Small intestine (tissue), 7 donors: Measurements from ENCODE around the gene CHST13. TPM values are rescaled to one million over a fixed set of nuclear protein-coding genes. Genes with fewer than 3 reads are reported as not detected.
"Not testable (repeated sequence)": the region's sequence is repeated elsewhere in the genome, so short reads cannot be mapped to it uniquely, and the experiment has no call there.

Source experiments
- DNase-seq, 2 donors: peaks; one replicate each; pipeline versions ENCODE4 v3.0.0 to v3.0.0-alpha.2; 2013
- FAIRE-seq: peaks from 2 replicates; lab custom pipeline; 2012; peaks lifted over from hg19 to GRCh38; lab: Jason Lieb, UNC
- H3K27ac ChIP-seq, 3 donors: one replicate each; pipeline ENCODE4 v1.5.1; 2013; ENCODE audit warnings: low read length in 2 of 3, mild to moderate bottlenecking in 2 of 3, control low read depth in 1 of 3, inconsistent platforms in 1 of 3, low read depth in 1 of 3, moderate library complexity in 1 of 3
- H3K27me3 ChIP-seq, 3 donors: one replicate each; pipeline ENCODE4 v1.6.1; 2013; ENCODE audit warnings: low read length in 3 of 3, inconsistent platforms in 1 of 3; ENCODE audit not compliant: control insufficient read depth in 3 of 3, insufficient read depth in 3 of 3
- H3K36me3 ChIP-seq, 3 donors: one replicate each; pipeline ENCODE4 v1.6.1; 2013; ENCODE audit warnings: low read length in 3 of 3, inconsistent platforms in 1 of 3, low read depth in 1 of 3, mild to moderate bottlenecking in 1 of 3, moderate library complexity in 1 of 3; ENCODE audit not compliant: control insufficient read depth in 3 of 3, insufficient read depth in 2 of 3
- H3K4me1 ChIP-seq, 3 donors: one replicate each; pipeline ENCODE4 v1.6.1; 2013; ENCODE audit warnings: low read length in 2 of 3, inconsistent platforms in 1 of 3, low read depth in 1 of 3, mild to moderate bottlenecking in 1 of 3, moderate library complexity in 1 of 3; ENCODE audit not compliant: control insufficient read depth in 3 of 3, insufficient read depth in 2 of 3
- H3K4me3 ChIP-seq, 3 donors: one replicate each; pipeline ENCODE4 v1.5.1; 2013; ENCODE audit warnings: low read length in 3 of 3, control low read depth in 1 of 3, inconsistent platforms in 1 of 3, low read depth in 1 of 3, mild to moderate bottlenecking in 1 of 3, moderate library complexity in 1 of 3
- H3K9me3 ChIP-seq, 2 donors: one replicate each; pipeline ENCODE4 v1.6.1; 2013; ENCODE audit warnings: low read depth in 1 of 2, low read length in 1 of 2; ENCODE audit not compliant: control insufficient read depth in 2 of 2, insufficient read depth in 1 of 2
- WGBS, 3 donors: extraction: QIAGEN DNeasy Blood & Tissue Kit; methylation state at CpG; one replicate each; pipeline ENCODE4 v1.1.7; 2013; 5-methylcytosine and 5-hydroxymethylcytosine counted together
- polyA plus RNA-seq, 4 donors: library from polyadenylated mRNA; stranded (reverse) in 3 of 4; unstranded in 1 of 4; fragments of 200-250 nt in 3 of 4; fragments of 120-200 nt in 1 of 4; gene quantifications; one replicate each; pipeline versions ENCODE4 v1.2.1 to v1.2.3, GENCODE V29; 2013
- donor health status: healthy with polysubstance abuse.
- donor health status: control.
- donor health status: control.
- donor health status: Bipolar disorder and iron deficiency.
- donor health status: healthy.

Gene CHST13
- polyA plus RNA-seq, 4 donors, result 0.21 to 95.9 (median 1.4) TPM

DNA sequence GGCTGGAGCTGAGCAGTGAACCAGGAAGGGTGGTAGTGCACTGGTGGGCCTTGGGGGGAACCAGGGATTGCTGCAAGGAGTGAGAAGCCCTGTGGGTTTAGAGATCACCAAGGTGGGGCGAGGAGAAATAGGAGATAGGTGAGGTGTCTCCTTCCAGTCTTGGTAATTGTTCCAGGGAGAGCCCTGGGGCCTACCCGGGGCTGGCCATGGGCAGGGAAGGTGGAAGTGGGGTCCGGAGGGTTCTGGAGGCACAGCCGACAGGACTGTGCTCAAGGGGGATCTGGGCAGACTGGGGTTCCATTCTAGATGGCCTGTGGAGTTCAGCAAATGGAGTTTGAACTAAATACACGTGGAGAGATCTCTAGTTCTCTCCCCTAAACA lies 4.5 kb downstream of the CHST13 start:
- Histone ChIP-seq H3K4me3 (no peak overlapping the region), H3K27me3 (peaks cover 0 to 6% (median 4%) of the 10 kb centered on the region in 3 donors), H3K4me1 (peaks cover 0 to 60% (median 0%) of the 10 kb centered on the region in 3 donors), H3K36me3 (peaks cover 0 to 43% (median 0%) of the 10 kb centered on the region in 3 donors), H3K9me3 (no peaks in the 10 kb centered on the region), H3K27ac (peak overlapping the region in 1 of 3 donors; percentile 97)
- WGBS, 3 donors, result 65 to 78% (median 70%) methylated on average over 5 of the region's 5 CpGs
- FAIRE-seq (no peak), DNase-seq (no peak)

- peak overlapping the region in 1 of 3 donors; percentile 97 for H3K27ac ChIP-seq
- peak; percentile 32 to 93 for DNase-seq
- peaks cover 0 to 57% (median 0%) of the 10 kb centered on the region in 3 donors for H3K4me1 ChIP-seq
- 48 to 64% (median 54%) methylated on average over 14 of the region's 14 CpGs for WGBS, 3 donors
- peaks cover 0 to 43% (median 0%) of the 10 kb centered on the region in 3 donors for H3K36me3 ChIP-seq
- H3K27me3 ChIP-seq, result peaks cover 0 to 4% (median under 1%) of the 10 kb centered on the region in 3 donors
- no peaks in the 10 kb centered on the region for H3K9me3 ChIP-seq
- no peak overlapping the region for H3K4me3 ChIP-seq
- FAIRE-seq, result no peak
Observed at GRCh38 chr3:126528800-126529541, 5.0 kb downstream of the CHST13 start.

DNA sequence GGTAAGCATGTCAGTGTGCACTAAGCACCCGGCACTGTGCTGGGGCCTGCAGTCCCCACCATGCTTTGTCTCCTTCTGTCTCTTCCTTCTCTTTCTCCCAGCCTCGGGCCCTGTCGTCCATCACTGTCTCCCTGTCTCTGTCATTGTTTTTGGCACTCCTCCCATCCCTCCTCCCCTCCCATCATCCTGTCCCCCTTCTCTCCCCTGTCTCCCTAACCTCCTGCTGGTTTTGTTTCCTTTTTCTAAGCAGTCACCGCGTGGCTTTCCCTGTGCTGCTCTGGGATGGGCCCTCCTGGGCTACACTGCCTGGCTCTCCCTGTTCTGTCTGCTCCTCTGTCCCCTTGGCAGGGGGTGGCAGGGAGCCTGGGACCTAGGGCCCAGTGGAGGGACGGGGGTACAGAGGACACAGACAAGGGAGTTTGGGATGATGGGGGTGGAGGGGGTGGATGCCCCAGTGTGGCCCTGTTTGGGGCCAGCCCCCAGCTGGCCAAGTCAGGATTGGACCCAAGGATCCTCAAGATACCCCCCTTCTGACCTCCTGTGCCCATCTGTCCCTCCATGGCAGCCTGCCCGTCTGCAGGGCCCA lies 5.7 kb downstream of the CHST13 start:
- H3K4me1 ChIP-seq, result peaks cover 0 to 57% (median 0%) of the 10 kb centered on the region in 3 donors
- H3K27me3 ChIP-seq, result peaks cover 0 to under 1% (median 0%) of the 10 kb centered on the region in 3 donors
- DNase-seq, result no peak
- 61 to 77% (median 67%) methylated on average over 7 of the region's 7 CpGs for WGBS, 3 donors
- H3K4me3 ChIP-seq, result no peak overlapping the region
- peaks cover 0 to 43% (median 0%) of the 10 kb centered on the region in 3 donors for H3K36me3 ChIP-seq
- peak overlapping the region in 1 of 3 donors; percentile 97 for H3K27ac ChIP-seq
- H3K9me3 ChIP-seq, result no peaks in the 10 kb centered on the region
- FAIRE-seq, result no peak

GRCh38 chr3:126530171-126531050 lies 6.5 kb downstream of the CHST13 start:
- H3K27ac ChIP-seq, result peak overlapping the region in 1 of 3 donors; percentile 97
- 71 to 83% (median 82%) methylated on average over 17 to 18 of the region's 18 CpGs for WGBS, 3 donors
- FAIRE-seq (no peak), DNase-seq (peak in 1 of 2 donors; percentile 40)
- no peak overlapping the region for H3K4me3 ChIP-seq
- H3K27me3 ChIP-seq, result peaks cover 0 to 4% (median 0%) of the 10 kb centered on the region in 3 donors
- H3K9me3 ChIP-seq, result no peaks in the 10 kb centered on the region
- peaks cover 0 to 54% (median 0%) of the 10 kb centered on the region in 3 donors for H3K4me1 ChIP-seq
- H3K36me3 ChIP-seq, result peaks cover 0 to 50% (median 0%) of the 10 kb centered on the region in 3 donors

GRCh38 chr3:126531051-126531330 lies 7.0 kb downstream of the CHST13 start:
- Histone ChIP-seq H3K4me3 (no peak overlapping the region), H3K4me1 (peaks cover 0 to 48% (median 0%) of the 10 kb centered on the region in 3 donors), H3K27me3 (peaks cover 0 to 4% (median 0%) of the 10 kb centered on the region in 3 donors), H3K27ac (peak overlapping the region in 1 of 3 donors; percentile 97), H3K36me3 (peaks cover 0 to 51% (median 0%) of the 10 kb centered on the region in 3 donors), H3K9me3 (no peaks in the 10 kb centered on the region)
- 84 to 92% (median 89%) methylated on average over 6 of the region's 6 CpGs for WGBS, 3 donors
- DNase-seq (no peak), FAIRE-seq (no peak)

DNA sequence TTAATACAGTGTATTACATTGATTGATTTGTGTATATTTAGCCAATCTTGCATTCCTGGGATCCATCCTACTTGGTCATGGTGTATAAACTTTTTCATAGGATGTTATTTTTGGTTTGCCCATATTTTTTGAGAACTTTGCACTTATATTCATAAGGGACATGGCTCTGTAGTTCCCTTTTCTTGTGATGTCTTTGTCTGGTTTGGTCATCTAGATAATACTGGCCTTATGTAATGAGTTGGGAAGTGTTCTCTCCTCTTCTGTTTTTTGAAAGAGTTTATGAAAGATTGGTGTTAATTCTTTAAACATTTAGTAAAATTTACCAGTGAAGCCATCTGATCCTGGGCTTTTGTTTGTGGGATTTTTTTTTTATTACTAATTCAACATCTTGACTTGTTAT lies 9.6 kb downstream of the CHST13 start:
- FAIRE-seq, result no peak
- H3K4me1 ChIP-seq, result peaks cover 0 to 24% (median 0%) of the 10 kb centered on the region in 3 donors

DNA sequence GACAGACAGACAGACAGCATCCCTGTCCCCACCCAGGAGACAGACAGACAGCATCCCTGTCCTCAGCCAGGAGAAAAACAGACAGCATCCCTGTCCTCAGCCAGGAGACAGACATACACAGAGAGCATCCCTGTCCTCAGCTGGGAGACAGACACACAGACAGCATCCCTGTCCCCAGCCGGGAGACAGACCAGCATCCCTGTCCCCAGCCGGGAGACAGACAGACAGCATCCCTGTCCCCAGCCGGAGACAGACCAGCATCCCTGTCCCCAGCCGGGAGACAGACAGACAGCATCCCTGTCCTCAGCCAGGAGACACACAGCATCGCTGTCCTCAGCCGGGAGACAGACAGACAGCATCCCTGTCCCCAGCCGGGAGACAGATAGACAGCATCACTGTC lies 10.8 kb downstream of the CHST13 start:
- H3K27me3 ChIP-seq, H3K27ac ChIP-seq, H3K9me3 ChIP-seq, FAIRE-seq, DNase-seq, H3K4me3 ChIP-seq: not testable (repeated sequence)
- Histone ChIP-seq H3K36me3 (peaks cover 0 to 57% (median 0%) of the 10 kb centered on the region in 3 donors), H3K4me1 (peaks cover 0 to 13% (median 0%) of the 10 kb centered on the region in 3 donors)
- WGBS, 3 donors, result 81 to 89% (median 88%) methylated on average over 7 of the region's 7 CpGs

More for the DNA sequence above, 9.6 kb downstream of the CHST13 start:
- Histone ChIP-seq H3K36me3 (peaks cover 0 to 57% (median 0%) of the 10 kb centered on the region in 3 donors), H3K27ac (no peak overlapping the region), H3K4me3 (no peak overlapping the region), H3K9me3 (no peaks in the 10 kb centered on the region), H3K27me3 (peaks cover 0 to 4% (median 0%) of the 10 kb centered on the region in 3 donors)
- DNase-seq, result no peak

GRCh38 chr3:126535636-126536035 lies 11.7 kb downstream of the CHST13 start:
- Histone ChIP-seq H3K27me3 (peaks cover 0 to 4% (median 0%) of the 10 kb centered on the region in 3 donors), H3K36me3 (peaks cover 0 to 57% (median 0%) of the 10 kb centered on the region in 3 donors), H3K27ac (no peak overlapping the region), H3K9me3 (no peaks in the 10 kb centered on the region), H3K4me3 (no peak overlapping the region), H3K4me1 (peaks cover 0 to 4% (median 0%) of the 10 kb centered on the region in 3 donors)
- FAIRE-seq, result no peak
- no peak for DNase-seq
